DND-41 (cell line): ENCODE measurements around the gene TBC1D2B.

ENCODE experiments used
- ATAC-seq: fragments of 200-7000 bp; cut with Tn5 transposase; 3 replicates; pipeline ENCODE4 v1.9.1; 2021; ENCODE audit warnings: low read depth; ENCODE audit not compliant: insufficient read depth
- DNase-seq: peaks from one replicate; pipeline ENCODE4 v3.0.0-alpha.2; 2020
- H2AFZ ChIP-seq: 2 replicates; pipeline ENCODE4 v1.6.0; 2012; ENCODE audit warnings: low read depth, low read length
- H3K27ac ChIP-seq: 2 replicates; pipeline ENCODE4 v1.5.1; 2012; ENCODE audit warnings: low read length, inconsistent platforms
- H3K27me3 ChIP-seq: fragments of 200-600 bp; sonication (generic); 2 replicates; pipeline ENCODE4 v1.6.0; 2012; ENCODE audit warnings: low read length, mild to moderate bottlenecking, inconsistent platforms; ENCODE audit not compliant: insufficient read depth, poor library complexity
- H3K36me3 ChIP-seq: 2 replicates; pipeline ENCODE4 v1.5.1; 2012; ENCODE audit warnings: low read length, inconsistent platforms; ENCODE audit not compliant: insufficient read depth
- H3K4me1 ChIP-seq: 2 replicates; pipeline ENCODE4 v1.5.1; 2012; ENCODE audit warnings: mild to moderate bottlenecking, low read length; ENCODE audit not compliant: insufficient read depth
- H3K4me2 ChIP-seq: 2 replicates; pipeline ENCODE4 v1.6.0; 2012; ENCODE audit warnings: mild to moderate bottlenecking, moderate library complexity, low read length, inconsistent platforms; ENCODE audit not compliant: insufficient read depth
- H3K4me3 ChIP-seq, 2 experiments: fragments of 200-600 bp in 1 of 2; shearing (Covaris generic) in 1 of 2; 2 replicates each; pipeline ENCODE4 v1.5.1; 2012 to 2016; ENCODE audit warnings: inconsistent platforms in 2 of 2, low read length in 2 of 2, mild to moderate bottlenecking in 2 of 2, low read depth in 1 of 2, moderate library complexity in 1 of 2
- H3K79me2 ChIP-seq: 2 replicates; pipeline ENCODE4 v1.6.0; 2012; ENCODE audit warnings: low read length, inconsistent platforms; ENCODE audit not compliant: insufficient read depth
- H3K9ac ChIP-seq: 2 replicates; pipeline ENCODE4 v1.6.0; 2012; ENCODE audit warnings: low read depth, mild to moderate bottlenecking, inconsistent platforms, low read length, moderate library complexity
- H3K9me3 ChIP-seq: 2 replicates; pipeline ENCODE4 v1.5.1; 2012; ENCODE audit warnings: low read length, moderate library complexity, mild to moderate bottlenecking, inconsistent platforms; ENCODE audit not compliant: insufficient read depth, severe bottlenecking
- H4K20me1 ChIP-seq: 2 replicates; pipeline ENCODE4 v1.6.0; 2012; ENCODE audit warnings: low read length; ENCODE audit not compliant: insufficient read depth
- CTCF ChIP-seq: IDR thresholded peaks from 2 replicates; pipeline ENCODE4 v1.5.1; 2012; ENCODE audit warnings: borderline replicate concordance, low read length, moderate library complexity, mild to moderate bottlenecking; ENCODE audit not compliant: poor library complexity, severe bottlenecking; ENCODE audit errors: extremely low read depth
- EZH2 ChIP-seq: IDR thresholded peaks from 3 replicates; pipeline ENCODE4 v1.6.1; 2012; ENCODE audit warnings: borderline replicate concordance, low read depth, mild to moderate bottlenecking, moderate library complexity, low read length, inconsistent platforms; ENCODE audit not compliant: severe bottlenecking

TBC1D2B gene

GRCh38 chr15:78064544-78064943 is 13.0 kb downstream of the TBC1D2B start:
- H3K4me3 ChIP-seq: no peak overlapping the region
- peaks cover 100% of the 10 kb centered on the region for H3K79me2 ChIP-seq
- H3K4me1 ChIP-seq: peaks cover 59% of the 10 kb centered on the region
- no peak overlapping the region for H3K4me2 ChIP-seq
- TF ChIP-seq EZH2 (no peak), CTCF (no peak)
- DNase-seq: no peak
- no peak overlapping the region for H3K9ac ChIP-seq
- no peak overlapping the region for H2AFZ ChIP-seq
- H4K20me1 ChIP-seq: peaks cover 29% of the 10 kb centered on the region
- no peak overlapping the region for H3K27ac ChIP-seq
- no peak for ATAC-seq
- H3K27me3 ChIP-seq: no peaks in the 10 kb centered on the region
- no peaks in the 10 kb centered on the region for H3K9me3 ChIP-seq
- H3K36me3 ChIP-seq: peaks cover 4% of the 10 kb centered on the region; the same call in 1 of the 2 replicates

GRCh38 chr15:78063970-78064385 is 13.5 kb downstream of the TBC1D2B start:
- H3K4me1 ChIP-seq: peaks cover 59% of the 10 kb centered on the region
- no peak for ATAC-seq
- H3K36me3 ChIP-seq: peaks cover 2% of the 10 kb centered on the region; the same call in 1 of the 2 replicates
- no peak overlapping the region for H3K4me3 ChIP-seq
- H3K27ac ChIP-seq: no peak overlapping the region
- no peak overlapping the region for H3K4me2 ChIP-seq
- H3K27me3 ChIP-seq: no peaks in the 10 kb centered on the region
- DNase-seq: no peak
- no peak overlapping the region for H3K9ac ChIP-seq
- no peaks in the 10 kb centered on the region for H3K9me3 ChIP-seq
- peaks cover 35% of the 10 kb centered on the region for H4K20me1 ChIP-seq
- H3K79me2 ChIP-seq: peaks cover 100% of the 10 kb centered on the region
- H2AFZ ChIP-seq: no peak overlapping the region
- TF ChIP-seq CTCF (no peak), EZH2 (no peak)

GRCh38 chr15:78063217-78063616 is 14.3 kb downstream of the TBC1D2B start:
- H3K27me3 ChIP-seq: no peaks in the 10 kb centered on the region
- no peak overlapping the region for H3K9ac ChIP-seq
- H3K27ac ChIP-seq: peak overlapping the region; percentile 15; the same call in 1 of the 2 replicates
- peaks cover 58% of the 10 kb centered on the region for H3K4me1 ChIP-seq
- H3K79me2 ChIP-seq: peaks cover 100% of the 10 kb centered on the region
- H3K36me3 ChIP-seq: peaks cover 2% of the 10 kb centered on the region; the same call in 1 of the 2 replicates
- H3K4me3 ChIP-seq: no peak overlapping the region
- ATAC-seq (no peak), DNase-seq (no peak)
- H3K4me2 ChIP-seq: peak overlapping the region; percentile 66
- H3K9me3 ChIP-seq: no peaks in the 10 kb centered on the region
- TF ChIP-seq CTCF (no peak), EZH2 (no peak)
- H4K20me1 ChIP-seq: peaks cover 35% of the 10 kb centered on the region
- H2AFZ ChIP-seq: no peak overlapping the region
